GM19467 (cell line): Measurements from ENCODE around the gene FLT1.

ENCODE experiments used
- ATAC-seq: cut with Tn5 transposase; IDR thresholded peaks from one replicate; pipeline ENCODE4 v1.9.1; 2021; ENCODE audit warnings: mild to moderate bottlenecking, moderate library complexity; ENCODE audit not compliant: unreplicated experiment

FLT1 gene

GRCh38 chr13:28326056-28326455 lies 168.9 kb downstream of the FLT1 start:
- ATAC-seq = no peak

- ATAC-seq = no peak
These were observed 169.9 kb downstream of the FLT1 start for GRCh38 chr13:28325022-28325421.

- no peak for ATAC-seq
These were observed 170.6 kb downstream of the FLT1 start for GRCh38 chr13:28324181-28324789.

- ATAC-seq = no peak
These were observed 172.5 kb downstream of the FLT1 start for GRCh38 chr13:28322256-28322905.

- no peak for ATAC-seq
These were observed 173.2 kb downstream of the FLT1 start for GRCh38 chr13:28321756-28322155.

- ATAC-seq = no peak
These were observed 173.9 kb downstream of the FLT1 start for GRCh38 chr13:28320884-28321574.

- no peak for ATAC-seq
These were observed 174.7 kb downstream of the FLT1 start for GRCh38 chr13:28320209-28320608.

GRCh38 chr13:28319528-28319927 lies 175.4 kb downstream of the FLT1 start:
- ATAC-seq = no peak

- ATAC-seq = no peak
These were observed 176.4 kb downstream of the FLT1 start for GRCh38 chr13:28318496-28318895.

- no peak for ATAC-seq
These were observed 178.1 kb downstream of the FLT1 start for GRCh38 chr13:28316836-28317235.

GRCh38 chr13:28316129-28316528 lies 178.8 kb downstream of the FLT1 start:
- no peak for ATAC-seq

GRCh38 chr13:28314879-28315278 lies 180.0 kb downstream of the FLT1 start:
- ATAC-seq = no peak

- ATAC-seq = no peak
These were observed 181.3 kb downstream of the FLT1 start for GRCh38 chr13:28313579-28313978.

GRCh38 chr13:28306325-28306724 lies 188.6 kb downstream of the FLT1 start:
- no peak for ATAC-seq

- ATAC-seq = no peak
These were observed 193.1 kb downstream of the FLT1 start for GRCh38 chr13:28301839-28302238.

GRCh38 chr13:28299916-28300315 lies 195.0 kb downstream of the FLT1 start:
- ATAC-seq = no peak

- no peak for ATAC-seq
These were observed 197.6 kb downstream of the FLT1 start for GRCh38 chr13:28297341-28297740.

- no peak for ATAC-seq
These were observed 208.7 kb downstream of the FLT1 start for GRCh38 chr13:28286263-28286662.

- no peak for ATAC-seq
These were observed 211.3 kb downstream of the FLT1 start for GRCh38 chr13:28283600-28283999.

- ATAC-seq = peak; percentile 69
These were observed 212.5 kb downstream of the FLT1 start for GRCh38 chr13:28282451-28282850.

GRCh38 chr13:28273919-28274318 lies 221.0 kb downstream of the FLT1 start:
- ATAC-seq = no peak
